GM12874 (cell line): ENCODE results near the gene STX10.

Experiments used
- CTCF ChIP-seq: IDR thresholded peaks from 2 replicates; pipeline ENCODE4 v1.5.1; 2011; ENCODE audit warnings: low read depth, mild to moderate bottlenecking, control low read depth, low read length, moderate library complexity; ENCODE audit not compliant: insufficient read depth

Gene STX10

DNA sequence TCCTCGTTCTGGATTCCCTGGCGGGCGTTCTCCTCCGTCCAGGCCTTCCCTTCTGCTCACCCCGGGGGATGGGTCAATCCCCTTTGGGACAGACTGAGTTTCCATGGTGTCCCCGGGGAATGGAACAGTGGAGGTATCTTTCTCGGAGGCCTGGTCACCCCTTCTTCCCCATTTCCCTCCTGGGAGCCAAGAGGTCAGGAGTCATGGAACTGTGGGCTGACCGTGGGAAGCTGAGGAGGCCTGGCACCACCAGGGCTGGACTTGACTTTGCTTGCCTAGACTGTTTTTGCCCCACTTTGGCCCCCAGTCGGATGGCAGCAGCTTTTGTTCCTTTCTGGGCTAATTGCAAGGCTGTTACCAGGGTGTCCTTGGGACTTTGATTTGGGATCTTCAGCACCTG, 30.1 kb downstream of the STX10 start:
- no peak for TF ChIP-seq CTCF

- no peak for TF ChIP-seq CTCF
Measured at GRCh38 chr19:13119627-13120026, 30.5 kb downstream of the STX10 start.

DNA sequence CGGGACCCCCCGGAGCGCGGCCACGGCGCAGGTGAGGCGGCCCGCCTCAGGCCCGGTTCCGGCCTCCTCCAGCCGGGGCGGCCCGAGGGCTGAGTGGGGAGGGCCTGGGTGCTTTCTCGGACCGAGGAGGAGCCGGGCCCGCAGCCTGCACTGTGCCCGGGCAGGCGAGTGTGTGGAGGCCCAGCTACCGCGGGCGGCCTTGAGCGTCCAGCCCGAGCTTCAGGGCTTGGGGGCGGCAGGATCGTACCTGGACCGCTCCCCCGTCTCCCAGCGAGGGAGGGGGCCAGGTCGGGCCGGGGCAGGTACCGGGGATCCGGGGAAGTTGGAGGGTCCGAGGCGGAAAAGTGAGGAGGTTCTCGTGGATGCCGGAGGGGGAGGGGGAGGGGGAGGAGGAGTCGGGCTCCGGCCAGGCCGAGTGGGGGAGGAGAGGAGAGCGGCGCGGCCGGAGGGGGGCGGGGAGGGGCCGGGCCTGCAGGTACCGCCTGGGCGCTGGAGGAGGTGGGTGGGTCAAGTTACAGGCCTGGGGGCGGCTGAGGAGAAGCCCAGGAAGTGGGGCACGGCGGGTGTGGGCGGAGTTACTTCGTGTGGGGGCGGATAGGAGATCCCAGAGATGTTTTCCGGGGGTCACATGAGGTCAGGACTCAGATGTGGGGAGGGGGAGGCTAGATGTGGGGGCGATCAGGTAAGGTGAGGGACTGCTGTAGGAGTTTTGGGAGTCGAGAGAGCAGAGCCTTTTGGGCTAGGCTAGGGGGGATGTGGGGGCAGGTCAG, 31.6 kb downstream of the STX10 start:
- TF ChIP-seq CTCF = no peak

DNA sequence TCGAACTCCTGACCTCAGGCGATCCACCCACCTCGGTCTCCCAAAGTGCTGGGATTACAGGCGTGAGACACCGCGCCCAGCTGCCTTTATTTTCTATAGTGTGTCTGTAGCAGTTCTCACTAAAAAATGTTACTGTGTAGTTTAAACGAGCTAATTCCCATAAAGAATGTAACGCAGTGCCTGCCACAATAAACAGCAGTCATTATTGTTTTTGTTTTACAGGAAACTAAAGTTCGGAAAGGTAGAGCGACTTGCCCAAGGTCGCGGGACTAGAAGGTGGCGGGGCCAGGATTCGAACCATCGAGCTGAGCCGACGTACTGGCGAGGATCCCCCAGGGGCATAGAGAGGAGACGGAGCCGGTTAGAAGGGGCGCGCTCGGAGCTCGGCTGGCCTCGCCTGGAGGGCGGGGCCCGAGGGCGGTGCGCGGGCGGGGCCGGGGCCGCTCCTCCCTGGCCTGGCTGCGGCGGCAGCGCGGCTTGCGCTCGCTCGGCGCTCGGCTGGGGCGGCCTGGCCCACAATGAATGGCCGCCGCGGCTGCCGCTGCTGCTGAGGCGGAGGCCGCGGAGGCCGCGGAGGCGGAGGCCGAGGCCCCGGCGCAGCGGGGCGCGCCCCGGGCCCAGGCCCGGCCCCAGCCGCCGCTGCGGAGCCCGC, 32.3 kb downstream of the STX10 start, which contains the start of gene NACC1:
NACC1 (plus strand) TSS at position 493 of the 652 bp plus-strand sequence. CDS start 16,944 bp downstream, outside the sequence.
- TF ChIP-seq CTCF = no peak

- TF ChIP-seq CTCF = no peak
Measured at GRCh38 chr19:13117176-13117771, 32.9 kb downstream of the STX10 start.

- TF ChIP-seq CTCF = no peak
Measured at GRCh38 chr19:13116282-13117175, 33.6 kb downstream of the STX10 start, which contains the start of gene TRMT1. TRMT1 (minus strand) TSS chr19:13116740; CDS start chr19:13116399, 341 bp downstream.
